ENCODE data around the gene CKS1B.

The CKS1B gene

GRCh38 chr1:155003227-155003765 lies 28.8 kb downstream of the CKS1B start:
- peak; percentile 34 for DNase-seq

GRCh38 chr1:155003766-155004351 lies 29.4 kb downstream of the CKS1B start:
- DNase-seq, result peak; percentile 77

DNA sequence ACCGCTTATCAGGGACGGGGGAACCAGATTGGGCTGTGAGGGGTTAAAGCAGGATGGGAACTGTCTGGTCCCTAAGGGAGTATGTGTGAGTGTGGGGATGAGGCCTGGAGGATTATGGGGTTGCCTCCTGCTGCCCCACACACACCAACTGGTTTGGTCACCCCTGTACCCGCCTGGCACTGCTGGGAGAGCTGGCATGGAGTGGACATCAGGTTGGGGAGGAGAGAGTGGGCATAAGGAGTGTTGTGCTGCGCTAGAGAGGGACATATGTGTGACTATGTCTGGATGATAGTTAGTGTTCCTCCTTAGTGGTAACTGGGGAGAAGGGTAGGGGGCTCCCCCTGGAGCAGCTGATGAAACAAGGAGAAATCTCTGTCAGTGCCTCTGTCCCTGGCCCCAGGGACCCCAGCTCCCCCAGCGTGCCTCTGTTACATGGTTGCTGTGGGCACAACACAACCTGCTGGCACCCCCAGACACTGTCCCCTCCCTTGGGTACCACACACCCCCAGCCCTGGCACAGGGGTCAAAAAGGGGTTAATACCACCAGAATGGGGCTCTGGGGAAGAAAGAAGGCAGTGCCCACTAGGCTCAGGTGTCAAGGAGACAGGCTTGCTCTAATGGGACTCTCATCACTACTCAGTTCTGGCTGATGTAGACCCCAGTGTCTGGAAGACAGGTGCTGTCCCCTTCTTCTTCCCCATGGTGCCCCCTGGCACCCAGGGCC lies 30.0 kb downstream of the CKS1B start:
- DNase-seq, result no peak

- peak; percentile 19 for DNase-seq
Observed at GRCh38 chr1:155005076-155006011, 30.9 kb downstream of the CKS1B start.

- DNase-seq, result peak; percentile 31
Observed at GRCh38 chr1:155006601-155007101, 32.2 kb downstream of the CKS1B start.

DNA sequence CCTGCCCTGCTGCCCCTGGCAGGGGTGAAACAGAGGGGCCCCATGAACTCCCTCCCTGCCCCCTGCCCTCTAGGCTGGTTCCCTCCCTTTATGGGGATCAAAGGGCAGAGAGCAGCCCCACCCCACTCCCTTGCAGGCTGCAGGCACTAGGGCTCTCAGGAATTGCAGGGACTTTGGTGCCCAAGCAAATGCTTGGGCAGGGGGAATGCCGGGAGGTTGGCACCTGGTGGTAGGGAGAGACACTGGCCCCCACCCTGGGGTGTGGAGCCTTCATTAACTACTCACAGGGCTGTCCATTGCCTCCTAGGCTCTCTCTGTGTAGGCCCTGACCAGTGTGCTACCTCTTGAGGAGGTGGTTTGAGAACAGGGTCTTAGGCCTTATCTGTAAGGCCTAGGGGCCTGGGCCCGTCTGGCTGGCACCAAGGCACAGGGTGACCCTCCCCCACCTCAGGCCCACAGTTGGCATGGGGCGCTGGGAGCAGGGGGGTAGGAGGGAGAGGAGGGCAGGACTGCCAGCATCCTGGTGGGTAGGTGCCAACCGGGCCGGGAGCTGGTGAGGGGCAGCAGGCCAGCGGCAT lies 32.9 kb downstream of the CKS1B start:
- DNase-seq, result no peak

DNA sequence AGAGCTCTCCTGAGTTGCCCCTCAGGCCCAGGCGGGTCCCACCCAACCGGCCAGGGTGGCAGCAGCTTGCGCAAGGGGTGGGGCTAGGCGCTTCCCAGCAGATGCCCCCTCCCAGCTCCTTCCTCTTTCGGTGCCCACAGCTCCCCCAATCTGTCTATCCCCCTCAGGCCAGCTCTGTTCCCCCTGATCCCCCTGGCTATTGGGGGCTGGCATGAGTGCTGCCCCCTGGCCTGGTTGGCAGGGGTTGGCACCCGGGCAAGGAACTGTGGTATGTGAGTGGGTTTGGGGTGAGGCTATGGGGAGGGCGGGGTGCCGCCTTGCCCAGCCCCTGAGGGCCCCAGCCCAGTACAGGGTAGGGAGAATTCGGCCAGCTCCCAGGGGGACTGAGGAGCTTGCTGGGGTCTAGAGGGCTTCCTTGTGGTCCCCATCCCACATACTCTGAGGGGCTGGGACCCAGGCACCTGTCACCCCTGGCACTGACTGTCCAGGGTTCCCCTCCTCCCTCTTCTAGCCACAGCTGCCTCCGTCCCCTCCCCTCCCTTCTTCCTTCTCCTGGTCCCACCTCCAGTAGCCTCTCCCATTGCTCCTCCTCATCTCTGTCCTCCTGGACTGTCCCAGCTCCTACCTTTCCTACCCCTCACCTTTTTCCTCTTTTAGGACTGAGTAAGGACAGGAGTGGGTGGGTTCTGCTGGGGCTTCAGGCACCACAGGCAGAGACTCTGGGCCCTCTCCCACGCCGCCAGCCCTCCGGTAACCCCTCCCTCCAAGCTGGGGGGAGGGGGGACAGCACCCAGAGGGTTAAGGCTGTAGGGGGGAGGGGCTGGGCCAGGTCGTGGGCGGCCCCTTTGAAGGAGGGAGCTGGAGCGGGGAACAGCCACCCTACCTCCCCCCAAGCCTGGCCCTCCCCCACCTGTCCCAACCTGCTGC lies 33.8 kb downstream of the CKS1B start:
- no peak for DNase-seq

DNA sequence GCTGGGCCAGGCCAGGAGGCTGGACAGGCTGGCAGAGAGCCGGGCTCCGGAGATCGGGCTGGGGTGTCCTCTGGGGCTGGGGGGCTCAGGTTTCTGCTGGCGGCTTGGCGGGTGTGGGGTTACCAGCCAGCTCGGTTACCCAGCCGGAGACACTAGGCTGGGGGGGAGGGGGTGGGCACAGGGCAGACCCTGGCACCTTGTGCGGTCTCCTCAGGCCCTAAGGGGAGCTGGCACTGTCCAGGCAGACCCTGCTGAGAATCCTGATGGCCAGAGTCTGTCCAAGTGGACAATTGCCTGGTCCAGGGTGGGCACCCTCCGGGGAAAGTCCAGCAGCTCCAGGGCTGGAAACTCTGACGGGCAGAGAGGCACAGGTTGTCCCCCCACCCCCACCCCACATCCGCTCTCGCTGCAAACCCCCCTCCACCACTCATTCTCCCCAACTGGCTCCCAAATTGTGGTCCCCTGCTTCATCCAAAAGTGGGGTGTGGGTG lies 34.8 kb downstream of the CKS1B start:
- DNase-seq, result no peak

- no peak for DNase-seq
Observed at GRCh38 chr1:155009742-155010141, 35.3 kb downstream of the CKS1B start.

DNA sequence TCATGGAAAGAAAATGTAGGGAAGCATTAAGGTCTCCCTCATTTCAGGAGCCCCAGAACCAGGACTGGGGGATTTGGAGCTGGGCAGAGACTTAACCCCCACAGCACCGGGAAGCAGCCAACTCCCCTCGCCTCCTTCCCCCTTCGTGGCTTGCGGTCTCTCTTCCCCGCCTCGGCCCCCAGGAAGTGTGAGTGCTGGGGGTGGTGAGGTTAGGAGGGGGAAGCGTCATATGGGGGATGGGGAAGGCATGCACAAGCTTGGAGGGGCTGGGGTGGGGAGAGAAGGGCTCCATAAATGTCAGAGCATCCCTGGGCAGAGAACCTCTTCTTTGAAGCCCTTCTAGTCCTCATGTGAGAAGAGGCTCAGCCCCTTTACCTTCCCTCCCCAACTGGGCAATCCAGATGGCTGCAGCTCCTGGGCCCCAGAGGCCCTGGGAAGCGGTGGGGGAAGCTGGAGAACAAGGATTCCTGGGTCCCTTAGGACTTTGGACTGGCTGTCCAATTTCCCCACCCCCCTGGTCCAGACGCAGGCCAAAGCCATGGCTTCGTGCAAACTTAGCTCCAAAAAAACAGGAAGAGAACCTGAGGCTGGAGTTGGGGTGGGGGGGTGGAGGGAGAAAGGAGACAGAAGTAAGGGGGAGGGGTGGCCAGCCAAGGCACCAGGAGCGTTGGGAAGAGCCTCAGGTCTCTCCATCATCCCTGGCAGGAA lies 35.9 kb downstream of the CKS1B start:
- DNase-seq, result no peak

- no peak for DNase-seq
Observed at GRCh38 chr1:155011004-155011416, 36.5 kb downstream of the CKS1B start.

DNA sequence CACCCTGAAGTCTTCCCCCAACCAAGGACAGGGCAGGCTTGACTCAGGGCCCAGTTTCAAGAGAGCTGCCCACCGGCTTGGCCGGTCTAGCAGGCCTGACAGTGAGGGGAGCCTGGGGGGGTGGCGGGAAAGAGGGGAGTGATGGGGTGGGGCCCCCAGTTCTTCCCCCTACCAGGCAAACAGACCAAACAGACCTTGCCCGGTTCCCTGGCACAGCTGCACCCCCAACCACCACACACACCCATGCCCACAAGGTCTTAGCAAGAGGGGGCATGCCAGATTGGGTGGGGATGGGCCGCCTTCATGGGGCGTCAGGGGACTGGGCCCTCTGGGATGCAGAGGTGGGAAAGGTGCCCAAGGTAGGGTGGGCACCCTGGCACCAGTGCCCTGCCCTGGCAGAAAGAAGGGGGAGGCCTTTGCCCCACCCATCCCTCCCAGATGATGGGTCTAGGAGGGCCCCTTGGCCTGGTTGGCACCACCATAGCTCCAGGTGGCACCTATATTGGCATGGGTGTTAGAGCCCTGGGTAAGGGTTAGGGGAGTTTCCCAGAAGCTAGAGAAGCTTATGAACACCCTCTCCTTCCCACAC lies 37.0 kb downstream of the CKS1B start:
- no peak for DNase-seq

DNA sequence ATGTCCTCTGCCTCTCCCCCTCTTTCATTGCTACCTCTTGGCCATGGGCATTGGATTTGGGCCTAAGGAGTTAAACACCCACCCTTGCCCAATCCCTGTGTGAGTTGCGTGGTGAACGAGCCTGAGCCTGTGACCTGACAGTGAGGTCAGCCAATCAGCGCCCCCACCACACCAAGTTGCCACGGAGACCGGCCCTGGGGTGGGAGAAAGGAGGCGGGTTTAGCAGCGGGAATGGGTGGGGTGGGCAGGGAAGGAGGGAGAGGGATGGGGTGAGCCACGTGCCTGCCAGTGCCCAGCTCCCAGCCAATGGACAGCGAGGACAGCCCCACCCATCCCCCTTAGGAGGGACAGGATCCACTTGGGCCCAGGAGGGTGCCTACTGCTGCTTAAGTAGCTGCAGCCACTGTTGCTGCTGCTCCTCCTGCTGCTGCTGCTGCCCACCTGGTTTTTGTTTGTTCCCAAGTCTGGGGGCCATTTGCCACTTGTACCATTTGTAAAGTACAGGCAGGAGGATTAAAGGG lies 37.6 kb downstream of the CKS1B start:
- DNase-seq, result no peak

GRCh38 chr1:155012776-155013602 lies 38.5 kb downstream of the CKS1B start:
- DNase-seq, result no peak

DNA sequence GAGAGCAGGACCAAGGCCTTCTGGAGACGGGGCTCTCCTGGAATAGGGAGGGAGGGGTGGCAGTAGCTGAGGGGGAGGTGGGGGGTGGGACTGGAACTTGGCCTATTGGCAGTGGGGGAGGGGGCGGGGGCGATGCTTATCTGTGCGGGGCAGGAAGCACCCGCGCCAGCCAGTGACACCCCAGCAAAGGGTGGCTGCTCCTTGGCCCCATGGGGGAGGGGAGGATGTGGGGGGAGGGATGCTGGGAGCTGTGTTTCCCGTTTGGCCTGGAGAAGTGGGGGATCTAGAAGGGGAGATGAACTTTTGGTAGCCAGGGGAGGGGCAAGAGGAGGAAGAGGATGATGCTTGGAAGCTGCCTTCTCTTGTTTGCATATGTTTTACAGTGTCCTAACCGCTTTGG lies 39.2 kb downstream of the CKS1B start:
- no peak for DNase-seq

DNA sequence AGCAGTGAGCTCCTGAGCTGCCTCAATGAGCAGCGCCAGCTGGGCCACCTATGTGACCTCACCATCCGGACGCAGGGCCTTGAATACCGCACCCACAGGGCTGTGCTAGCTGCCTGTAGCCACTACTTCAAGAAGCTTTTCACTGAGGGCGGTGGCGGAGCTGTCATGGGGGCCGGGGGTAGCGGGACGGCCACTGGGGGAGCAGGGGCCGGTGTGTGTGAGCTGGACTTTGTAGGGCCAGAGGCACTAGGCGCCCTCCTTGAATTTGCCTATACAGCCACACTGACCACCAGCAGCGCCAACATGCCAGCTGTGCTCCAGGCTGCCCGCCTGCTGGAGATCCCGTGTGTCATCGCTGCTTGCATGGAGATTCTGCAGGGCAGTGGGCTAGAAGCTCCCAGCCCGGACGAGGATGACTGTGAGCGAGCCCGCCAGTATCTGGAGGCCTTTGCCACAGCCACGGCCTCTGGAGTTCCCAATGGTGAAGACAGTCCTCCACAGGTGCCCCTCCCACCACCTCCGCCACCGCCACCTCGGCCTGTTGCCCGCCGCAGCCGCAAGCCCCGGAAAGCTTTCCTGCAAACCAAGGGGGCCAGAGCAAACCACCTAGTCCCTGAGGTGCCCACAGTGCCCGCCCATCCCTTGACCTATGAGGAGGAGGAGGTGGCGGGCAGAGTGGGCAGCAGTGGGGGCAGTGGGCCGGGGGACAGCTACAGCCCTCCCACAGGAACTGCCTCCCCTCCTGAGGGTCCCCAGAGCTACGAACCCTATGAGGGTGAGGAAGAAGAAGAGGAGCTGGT lies 40.4 kb downstream of the CKS1B start:
- DNase-seq, result no peak

- DNase-seq, result no peak
Observed at GRCh38 chr1:155015527-155016230, 41.2 kb downstream of the CKS1B start.

Data from EL (cell line).